HEK293 (cell line): ENCODE results near the gene EIF1.

Experiments used
- GLIS1 ChIP-seq: fragments of 450-650 bp; formaldehyde crosslinking; IDR thresholded peaks from 2 replicates; pipeline ENCODE4 v1.5.1; 2016; ENCODE audit warnings: missing biosample characterization, missing genetic modification characterization
- KLF7 ChIP-seq: fragments of 450-650 bp; formaldehyde crosslinking; IDR thresholded peaks from 2 replicates; pipeline ENCODE4 v1.5.1; 2016; ENCODE audit warnings: missing biosample characterization, missing genetic modification characterization, borderline replicate concordance
- SP2 ChIP-seq: fragments of 450-650 bp; formaldehyde crosslinking; IDR thresholded peaks from 2 replicates; pipeline ENCODE4 v1.5.1; 2016; ENCODE audit warnings: missing biosample characterization, missing genetic modification characterization
- ZBTB21 ChIP-seq: fragments of 450-650 bp; formaldehyde crosslinking; IDR thresholded peaks from 2 replicates; pipeline ENCODE4 v1.5.1; 2017; ENCODE audit warnings: missing biosample characterization, missing genetic modification characterization
- ZFP37 ChIP-seq: fragments of 450-650 bp; formaldehyde crosslinking; IDR thresholded peaks from 2 replicates; pipeline ENCODE4 v1.5.1; 2016; ENCODE audit warnings: missing biosample characterization, missing genetic modification characterization
- ZNF274 ChIP-seq, 2 experiments: fragments of 200-500 bp in 1 of 2; fragments of 450-650 bp in 1 of 2; sonication (Bioruptor generic) in 1 of 2; formaldehyde crosslinking in 1 of 2; IDR thresholded peaks; 2 replicates each; pipeline versions ENCODE4 v1.5.1 to v1.6.1; 2014 to 2016; ENCODE audit warnings: borderline replicate concordance in 1 of 2, inconsistent platforms in 1 of 2, low read length in 1 of 2, missing biosample characterization in 1 of 2, missing genetic modification characterization in 1 of 2
- ZNF830 ChIP-seq: fragments of 450-650 bp; IDR thresholded peaks from 2 replicates; pipeline ENCODE4 v1.5.0; 2018; ENCODE audit warnings: missing biosample characterization, missing genetic modification characterization, low read depth, mild to moderate bottlenecking, moderate library complexity
- TF ChIP-seq, protein P1 (sequence below): fragments of 450-650 bp; formaldehyde crosslinking; IDR thresholded peaks from 2 replicates; pipeline ENCODE4 v1.5.1; 2016; ENCODE audit warnings: missing biosample characterization, missing genetic modification characterization

- TF ChIP-seq SP2 (tag by site-specific recombination) (no peak), KLF7 (tag by site-specific recombination) (no peak), ZNF274 (IDR thresholded peaks at IDR 0.05; ENCODE audit: low read length) (no peak), ZNF274 (tag by site-specific recombination; IDR thresholded peaks at IDR 0.05; ENCODE audit: borderline replicate concordance) (no peak), ZFP37 (tag by site-specific recombination) (no peak), ZNF830 (tag by site-specific recombination) (no peak), GLIS1 (tag by site-specific recombination) (no peak), ZBTB21 (tag by site-specific recombination) (no peak)
- TF ChIP-seq, protein P1, sequence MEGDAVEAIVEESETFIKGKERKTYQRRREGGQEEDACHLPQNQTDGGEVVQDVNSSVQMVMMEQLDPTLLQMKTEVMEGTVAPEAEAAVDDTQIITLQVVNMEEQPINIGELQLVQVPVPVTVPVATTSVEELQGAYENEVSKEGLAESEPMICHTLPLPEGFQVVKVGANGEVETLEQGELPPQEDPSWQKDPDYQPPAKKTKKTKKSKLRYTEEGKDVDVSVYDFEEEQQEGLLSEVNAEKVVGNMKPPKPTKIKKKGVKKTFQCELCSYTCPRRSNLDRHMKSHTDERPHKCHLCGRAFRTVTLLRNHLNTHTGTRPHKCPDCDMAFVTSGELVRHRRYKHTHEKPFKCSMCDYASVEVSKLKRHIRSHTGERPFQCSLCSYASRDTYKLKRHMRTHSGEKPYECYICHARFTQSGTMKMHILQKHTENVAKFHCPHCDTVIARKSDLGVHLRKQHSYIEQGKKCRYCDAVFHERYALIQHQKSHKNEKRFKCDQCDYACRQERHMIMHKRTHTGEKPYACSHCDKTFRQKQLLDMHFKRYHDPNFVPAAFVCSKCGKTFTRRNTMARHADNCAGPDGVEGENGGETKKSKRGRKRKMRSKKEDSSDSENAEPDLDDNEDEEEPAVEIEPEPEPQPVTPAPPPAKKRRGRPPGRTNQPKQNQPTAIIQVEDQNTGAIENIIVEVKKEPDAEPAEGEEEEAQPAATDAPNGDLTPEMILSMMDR (tag by site-specific recombination), result no peak
Observed at GRCh38 chr17:41653421-41653820, 35.3 kb upstream of the EIF1 start.
